IMR-90 (cell line): ENCODE results near the gene NNT.

Experiments used
- BHLHE40 ChIP-seq: fragments of 150-350 bp; IDR thresholded peaks from 2 replicates; pipeline ENCODE4 v1.6.1; 2016; ENCODE audit warnings: mild to moderate bottlenecking, low read depth, low read length
- NFE2L2 ChIP-seq: fragments of 150-350 bp; IDR thresholded peaks from 2 replicates; pipeline ENCODE4 v1.6.1; 2016; ENCODE audit warnings: low read depth, mild to moderate bottlenecking, low read length
- RAD21 ChIP-seq: IDR thresholded peaks from 2 replicates; pipeline ENCODE4 v1.6.1; 2012; ENCODE audit warnings: low read length, improper control_type of control experiment
- TF ChIP-seq, protein P1 (sequence below): conservative IDR thresholded peaks from 2 replicates; pipeline ENCODE4 v1.5.1; 2012; ENCODE audit warnings: mild to moderate bottlenecking, low read depth, low read length, improper control_type of control experiment

DNA sequence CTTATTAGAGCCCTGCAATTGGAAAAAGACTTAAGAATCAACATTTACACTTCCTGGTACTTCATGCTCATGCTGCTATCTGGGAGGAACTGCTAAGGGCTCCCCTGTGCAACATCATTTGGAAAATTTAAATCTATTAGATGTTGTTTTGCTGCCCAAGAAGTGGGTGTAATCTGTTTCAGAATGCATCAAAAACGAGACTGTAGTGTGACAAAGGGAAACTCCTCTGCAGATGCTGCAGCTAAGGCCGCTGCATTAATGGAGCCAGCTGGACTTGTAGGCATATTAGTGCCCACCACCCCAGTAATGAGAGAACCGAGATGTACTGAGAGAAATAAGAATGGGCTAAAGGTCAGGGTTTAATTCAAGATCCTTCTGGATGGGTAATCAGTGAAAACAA lies 35.0 kb upstream of the NNT start:
- TF ChIP-seq BHLHE40 (no peak), RAD21 (no peak), NFE2L2 (no peak)
- TF ChIP-seq, protein P1, sequence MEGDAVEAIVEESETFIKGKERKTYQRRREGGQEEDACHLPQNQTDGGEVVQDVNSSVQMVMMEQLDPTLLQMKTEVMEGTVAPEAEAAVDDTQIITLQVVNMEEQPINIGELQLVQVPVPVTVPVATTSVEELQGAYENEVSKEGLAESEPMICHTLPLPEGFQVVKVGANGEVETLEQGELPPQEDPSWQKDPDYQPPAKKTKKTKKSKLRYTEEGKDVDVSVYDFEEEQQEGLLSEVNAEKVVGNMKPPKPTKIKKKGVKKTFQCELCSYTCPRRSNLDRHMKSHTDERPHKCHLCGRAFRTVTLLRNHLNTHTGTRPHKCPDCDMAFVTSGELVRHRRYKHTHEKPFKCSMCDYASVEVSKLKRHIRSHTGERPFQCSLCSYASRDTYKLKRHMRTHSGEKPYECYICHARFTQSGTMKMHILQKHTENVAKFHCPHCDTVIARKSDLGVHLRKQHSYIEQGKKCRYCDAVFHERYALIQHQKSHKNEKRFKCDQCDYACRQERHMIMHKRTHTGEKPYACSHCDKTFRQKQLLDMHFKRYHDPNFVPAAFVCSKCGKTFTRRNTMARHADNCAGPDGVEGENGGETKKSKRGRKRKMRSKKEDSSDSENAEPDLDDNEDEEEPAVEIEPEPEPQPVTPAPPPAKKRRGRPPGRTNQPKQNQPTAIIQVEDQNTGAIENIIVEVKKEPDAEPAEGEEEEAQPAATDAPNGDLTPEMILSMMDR: no peak
